GM12874 (cell line): ENCODE data around the gene PIGO.

Experiments used
- CTCF ChIP-seq: IDR thresholded peaks from 2 replicates; pipeline ENCODE4 v1.5.1; 2011; ENCODE audit warnings: low read depth, mild to moderate bottlenecking, control low read depth, low read length, moderate library complexity; ENCODE audit not compliant: insufficient read depth

Gene PIGO

GRCh38 chr9:35104586-35104985 is 8.2 kb upstream of the PIGO start:
- TF ChIP-seq CTCF, result no peak

- TF ChIP-seq CTCF, result no peak
These were observed 7.3 kb upstream of the PIGO start for GRCh38 chr9:35103660-35104191.

GRCh38 chr9:35102769-35103659 is 6.6 kb upstream of the PIGO start, which contains the start of gene STOML2:
Gene STOML2, minus strand, starts transcription at chr9:35103131. Its CDS starts 37 bp downstream, at chr9:35103094.
- TF ChIP-seq CTCF, result no peak

GRCh38 chr9:35102465-35102768 is 6.0 kb upstream of the PIGO start:
- TF ChIP-seq CTCF, result no peak

- no peak for TF ChIP-seq CTCF
These were observed 1.2 kb upstream of the PIGO start for GRCh38 chr9:35097573-35097972.

- TF ChIP-seq CTCF, result no peak
These were observed 4.9 kb downstream of the PIGO start for GRCh38 chr9:35091536-35091935.

- TF ChIP-seq CTCF, result no peak
These were observed 7.0 kb downstream of the PIGO start for GRCh38 chr9:35089434-35089833.
